Measurements from ENCODE around the gene BCCIP. TPM values are rescaled to one million over a fixed set of nuclear protein-coding genes. Genes with fewer than 3 reads are reported as not detected.

The BCCIP gene
- total and polyA plus RNA-seq, 10 donors: 30.2 to 61.3 (median 35.4) TPM

GRCh38 chr10:125775491-125776106 is 47.7 kb upstream of the BCCIP start, which contains the start of gene MMP21:
TSS of gene MMP21 (minus strand) at chr10:125775821. CDS start at chr10:125775821, 0 bp downstream.
- no peak within 1 kb of the TSS for H3K27ac ChIP-seq
- no peaks in the 10 kb centered on the region for H3K36me3 ChIP-seq
- peaks cover 0 to 21% (median 0%) of the 10 kb centered on the region in 7 donors for H3K27me3 ChIP-seq (replicated peaks in 1 of 7)
- DNase-seq: no peak
- intact Hi-C loops (cut with DNase I; ENCODE audit: low total_unique reads): no loop called here
- H3K9me3 ChIP-seq: no peaks in the 10 kb centered on the region
- no peaks in the 10 kb centered on the region for H3K4me1 ChIP-seq
- H3K4me3 ChIP-seq: no peak within 1 kb of the TSS
- WGBS, 5 donors: 91 to 95% (median 94%) methylated on average over 26 of the region's 26 CpGs
- no peak for TF ChIP-seq CTCF (IDR thresholded peaks at IDR 0.05 in 8 of 11, conservative IDR thresholded peaks at IDR 0.05 in 3 of 11)
- no peak for TF ChIP-seq POLR2AphosphoS5 (IDR thresholded peaks at IDR 0.05)
- TF ChIP-seq POLR2A (IDR thresholded peaks at IDR 0.05): no peak

- TF ChIP-seq POLR2AphosphoS5 (IDR thresholded peaks at IDR 0.05) (no peak), POLR2A (IDR thresholded peaks at IDR 0.05) (no peak), CTCF (IDR thresholded peaks at IDR 0.05 in 8 of 11, conservative IDR thresholded peaks at IDR 0.05 in 3 of 11) (no peak)
- Histone ChIP-seq H3K27me3 (replicated peaks in 1 of 7) (peaks cover 0 to 21% (median 0%) of the 10 kb centered on the region in 7 donors), H3K4me1 (no peaks in the 10 kb centered on the region), H3K27ac (no peak overlapping the region), H3K9me3 (no peaks in the 10 kb centered on the region), H3K4me3 (no peak overlapping the region), H3K36me3 (peaks cover 0 to 3% (median 0%) of the 10 kb centered on the region in 6 donors)
- intact Hi-C loops (cut with DNase I; ENCODE audit: low total_unique reads): no loop called here
- DNase-seq: no peak
- 89 to 98% (median 94%) methylated on average over 9 of the region's 9 CpGs for WGBS, 5 donors
These were observed 45.5 kb upstream of the BCCIP start for GRCh38 chr10:125777806-125778205.

- Histone ChIP-seq H3K36me3 (peaks cover 0 to 3% (median 0%) of the 10 kb centered on the region in 6 donors), H3K27ac (no peak overlapping the region), H3K4me1 (no peaks in the 10 kb centered on the region), H3K4me3 (no peak overlapping the region), H3K9me3 (no peaks in the 10 kb centered on the region), H3K27me3 (replicated peaks in 1 of 7) (peaks cover 0 to 17% (median 0%) of the 10 kb centered on the region in 7 donors)
- intact Hi-C loops (cut with DNase I; ENCODE audit: low total_unique reads): no loop called here
- no peak for TF ChIP-seq POLR2A (IDR thresholded peaks at IDR 0.05)
- TF ChIP-seq CTCF (IDR thresholded peaks at IDR 0.05 in 8 of 11, conservative IDR thresholded peaks at IDR 0.05 in 3 of 11): no peak
- TF ChIP-seq POLR2AphosphoS5 (IDR thresholded peaks at IDR 0.05): no peak
- DNase-seq: no peak
- WGBS, 5 donors: 50 to 71% (median 66%) methylated on average over 5 of the region's 5 CpGs
These were observed 44.8 kb upstream of the BCCIP start for GRCh38 chr10:125778556-125778955.

- Histone ChIP-seq H3K9me3 (no peaks in the 10 kb centered on the region), H3K27me3 (replicated peaks in 1 of 7) (peaks cover 0 to 5% (median 0%) of the 10 kb centered on the region in 7 donors), H3K4me3 (no peak overlapping the region), H3K36me3 (peaks cover 0 to 3% (median 0%) of the 10 kb centered on the region in 6 donors), H3K27ac (no peak overlapping the region), H3K4me1 (no peaks in the 10 kb centered on the region)
- DNase-seq: no peak
- TF ChIP-seq POLR2A (IDR thresholded peaks at IDR 0.05) (no peak), POLR2AphosphoS5 (IDR thresholded peaks at IDR 0.05) (no peak), CTCF (IDR thresholded peaks at IDR 0.05 in 8 of 11, conservative IDR thresholded peaks at IDR 0.05 in 3 of 11) (no peak)
- WGBS, 5 donors: 62 to 87% (median 79%) methylated on average over 7 to 10 of the region's 10 CpGs
- intact Hi-C loops (cut with DNase I; ENCODE audit: low total_unique reads): no loop called here
These were observed 43.7 kb upstream of the BCCIP start for GRCh38 chr10:125779403-125780327.
